Colon (tissue), 2 donors: ENCODE measurements around the gene LYL1.
"Not testable (repeated sequence)": the region's sequence is repeated elsewhere in the genome, so short reads cannot be mapped to it uniquely, and the experiment has no call there.

ENCODE experiments used
- FAIRE-seq: peaks from 2 replicates; lab custom pipeline; 2012; peaks lifted over from hg19 to GRCh38; lab: Jason Lieb, UNC
- donor health status: control.
- donor health status: control.

The LYL1 gene

GRCh38 chr19:13102666-13103580 is at the start of gene LYL1:
Gene LYL1, minus strand, starts transcription at chr19:13102858. Its CDS starts 1,687 bp downstream, at chr19:13101171.
- no peak for FAIRE-seq

GRCh38 chr19:13151605-13152355 is 49.1 kb upstream of the LYL1 start:
- FAIRE-seq, result no peak

GRCh38 chr19:13150931-13151604 is 48.4 kb upstream of the LYL1 start:
- FAIRE-seq, result no peak

- no peak for FAIRE-seq
These were observed 47.7 kb upstream of the LYL1 start, which contains the start of the genes IER2 and STX10 for GRCh38 chr19:13150187-13150930. Gene IER2, plus strand, starts transcription at chr19:13150411. Its CDS starts 2,776 bp downstream, at chr19:13153187. Gene STX10, minus strand, starts transcription at chr19:13150375. Its CDS starts 202 bp downstream, at chr19:13150173.

GRCh38 chr19:13149628-13150186 is 47.0 kb upstream of the LYL1 start:
- no peak for FAIRE-seq

GRCh38 chr19:13149173-13149627 is 46.5 kb upstream of the LYL1 start:
- not testable (repeated sequence) for FAIRE-seq

- no peak for FAIRE-seq
These were observed 44.3 kb upstream of the LYL1 start for GRCh38 chr19:13146763-13147563.

- FAIRE-seq, result no peak
These were observed 37.1 kb upstream of the LYL1 start for GRCh38 chr19:13139633-13140311.

GRCh38 chr19:13138916-13139198 is 36.2 kb upstream of the LYL1 start:
- no peak for FAIRE-seq

- FAIRE-seq, result no peak
These were observed 35.7 kb upstream of the LYL1 start for GRCh38 chr19:13138171-13138915.

- FAIRE-seq, result no peak
These were observed 34.7 kb upstream of the LYL1 start for GRCh38 chr19:13137290-13137794.

GRCh38 chr19:13135068-13136062 is 32.7 kb upstream of the LYL1 start:
- no peak for FAIRE-seq

- FAIRE-seq, result no peak
These were observed 32.0 kb upstream of the LYL1 start for GRCh38 chr19:13134626-13135025.

- no peak for FAIRE-seq
These were observed 30.7 kb upstream of the LYL1 start for GRCh38 chr19:13133241-13133870.

- FAIRE-seq, result no peak
These were observed 30.0 kb upstream of the LYL1 start for GRCh38 chr19:13132471-13133180.

- no peak for FAIRE-seq
These were observed 28.3 kb upstream of the LYL1 start for GRCh38 chr19:13130886-13131490.
